ENCODE data around the gene ENG.

DNA sequence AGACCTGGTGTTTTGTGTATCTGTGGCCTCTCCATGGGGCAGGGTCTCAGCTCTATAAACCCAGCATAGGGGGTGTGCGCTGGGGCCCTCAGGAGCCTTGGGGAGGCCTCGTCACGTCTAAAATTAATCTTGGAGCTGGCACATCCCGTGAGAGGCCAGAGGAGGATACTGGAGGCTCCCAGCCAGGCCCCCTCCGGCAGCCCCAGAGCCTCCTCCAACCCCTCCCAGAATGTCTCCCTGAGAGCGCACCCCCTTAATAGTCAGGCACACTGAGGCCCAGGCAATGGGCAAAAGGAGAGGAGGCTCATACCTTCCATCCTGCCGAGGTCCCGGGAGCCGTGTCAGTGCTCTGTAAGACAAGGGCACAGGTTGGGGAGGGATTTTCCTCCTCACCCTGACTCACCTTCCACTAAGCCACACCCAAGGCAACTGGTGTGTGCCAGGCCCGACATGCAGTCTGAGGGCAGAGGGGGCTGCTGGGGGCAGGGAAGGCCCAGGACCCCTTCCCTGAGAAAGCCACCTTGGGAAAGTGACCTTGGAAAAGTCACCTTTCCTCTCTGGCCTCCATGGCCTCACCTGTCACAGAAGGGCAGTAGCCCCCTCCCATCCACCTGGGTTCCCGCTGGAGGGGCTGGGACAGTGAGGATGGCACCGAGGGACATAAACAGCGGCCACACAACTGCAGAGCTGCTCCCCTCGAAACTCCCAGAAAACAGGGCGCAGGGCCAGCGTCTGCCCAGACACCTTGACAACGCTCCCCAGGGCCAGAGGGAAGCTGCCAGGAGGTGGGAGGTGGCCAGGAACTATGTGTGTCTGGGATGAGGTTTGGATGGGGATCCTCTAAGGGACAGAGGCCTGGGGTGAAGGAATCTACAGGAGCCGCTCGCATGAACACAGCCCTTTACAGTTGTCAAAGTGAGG, 20.1 kb upstream of the ENG start:
- TF ChIP-seq CTCF (conservative IDR thresholded peaks at IDR 0.05 in 1 of 2, IDR thresholded peaks at IDR 0.05 in 1 of 2; ENCODE audit: extremely low read depth in 1 of 2, insufficient read depth in 1 of 2, low read depth in 1 of 2, low read length in 2 of 2) (no peak), EZH2 (IDR thresholded peaks at IDR 0.05; ENCODE audit: borderline replicate concordance, low read length) (no peak)
